22Rv1 (cell line): ENCODE data around the gene LARGE2.

ENCODE experiments used
- H3K27ac ChIP-seq: fragments of 450-650 bp; 2 replicates; pipeline ENCODE4 v1.5.1; 2017
- ZFX ChIP-seq: fragments of 450-650 bp; IDR thresholded peaks from 2 replicates; pipeline ENCODE4 v1.6.1; 2017; ENCODE audit warnings: antibody characterized with exemption, borderline replicate concordance
- TF ChIP-seq, protein P1 (sequence below): fragments of 450-650 bp; IDR thresholded peaks from 2 replicates; pipeline ENCODE4 v1.5.1; 2017; ENCODE audit warnings: mild to moderate bottlenecking

The LARGE2 gene

DNA sequence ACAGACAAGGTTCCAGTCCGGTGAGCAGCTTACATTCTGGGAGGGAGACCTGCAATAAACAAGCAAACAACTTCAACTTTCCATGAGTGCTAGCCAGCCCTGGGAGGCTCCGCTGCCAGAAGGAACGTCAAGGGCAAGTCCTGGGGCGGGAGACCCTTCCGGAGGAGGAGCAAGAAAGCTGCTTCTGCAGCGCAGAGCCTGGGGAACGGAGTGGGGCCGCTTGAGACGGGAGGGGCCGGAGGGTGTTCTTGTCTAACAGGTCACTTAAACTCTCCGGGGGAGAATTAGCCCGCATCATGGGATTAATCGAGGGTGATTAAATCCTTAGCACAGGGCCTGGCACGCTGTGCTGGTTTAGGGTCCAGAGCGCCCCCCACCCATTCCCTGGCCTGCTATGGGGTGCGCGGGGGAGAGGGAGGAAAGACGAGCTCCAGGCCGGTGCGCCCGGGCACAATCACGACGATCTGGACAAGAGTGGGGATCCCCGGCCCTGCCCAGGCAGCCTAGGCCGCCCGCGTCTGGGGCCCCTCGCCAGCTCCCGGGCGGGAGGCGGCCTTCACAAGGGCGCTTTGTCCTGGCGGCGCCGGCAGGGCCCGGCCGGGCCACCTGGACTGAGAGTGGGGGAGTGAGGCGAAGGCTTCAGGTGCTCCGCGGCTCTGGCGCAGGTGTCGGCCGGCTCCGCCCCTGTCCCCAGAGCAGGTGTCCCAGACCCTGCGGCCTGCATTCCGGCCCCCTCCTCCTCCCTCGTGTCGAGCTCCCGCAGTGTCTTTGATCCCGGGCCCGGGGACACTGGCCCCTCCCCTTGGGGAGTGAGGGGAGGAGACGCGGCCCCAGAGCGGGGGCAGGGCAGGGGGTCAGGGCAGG is 663 bp upstream of the LARGE2 start:
- H3K27ac ChIP-seq, result peak overlapping the region; percentile 90
- TF ChIP-seq, protein P1, sequence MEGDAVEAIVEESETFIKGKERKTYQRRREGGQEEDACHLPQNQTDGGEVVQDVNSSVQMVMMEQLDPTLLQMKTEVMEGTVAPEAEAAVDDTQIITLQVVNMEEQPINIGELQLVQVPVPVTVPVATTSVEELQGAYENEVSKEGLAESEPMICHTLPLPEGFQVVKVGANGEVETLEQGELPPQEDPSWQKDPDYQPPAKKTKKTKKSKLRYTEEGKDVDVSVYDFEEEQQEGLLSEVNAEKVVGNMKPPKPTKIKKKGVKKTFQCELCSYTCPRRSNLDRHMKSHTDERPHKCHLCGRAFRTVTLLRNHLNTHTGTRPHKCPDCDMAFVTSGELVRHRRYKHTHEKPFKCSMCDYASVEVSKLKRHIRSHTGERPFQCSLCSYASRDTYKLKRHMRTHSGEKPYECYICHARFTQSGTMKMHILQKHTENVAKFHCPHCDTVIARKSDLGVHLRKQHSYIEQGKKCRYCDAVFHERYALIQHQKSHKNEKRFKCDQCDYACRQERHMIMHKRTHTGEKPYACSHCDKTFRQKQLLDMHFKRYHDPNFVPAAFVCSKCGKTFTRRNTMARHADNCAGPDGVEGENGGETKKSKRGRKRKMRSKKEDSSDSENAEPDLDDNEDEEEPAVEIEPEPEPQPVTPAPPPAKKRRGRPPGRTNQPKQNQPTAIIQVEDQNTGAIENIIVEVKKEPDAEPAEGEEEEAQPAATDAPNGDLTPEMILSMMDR, result no peak
- no peak for TF ChIP-seq ZFX

DNA sequence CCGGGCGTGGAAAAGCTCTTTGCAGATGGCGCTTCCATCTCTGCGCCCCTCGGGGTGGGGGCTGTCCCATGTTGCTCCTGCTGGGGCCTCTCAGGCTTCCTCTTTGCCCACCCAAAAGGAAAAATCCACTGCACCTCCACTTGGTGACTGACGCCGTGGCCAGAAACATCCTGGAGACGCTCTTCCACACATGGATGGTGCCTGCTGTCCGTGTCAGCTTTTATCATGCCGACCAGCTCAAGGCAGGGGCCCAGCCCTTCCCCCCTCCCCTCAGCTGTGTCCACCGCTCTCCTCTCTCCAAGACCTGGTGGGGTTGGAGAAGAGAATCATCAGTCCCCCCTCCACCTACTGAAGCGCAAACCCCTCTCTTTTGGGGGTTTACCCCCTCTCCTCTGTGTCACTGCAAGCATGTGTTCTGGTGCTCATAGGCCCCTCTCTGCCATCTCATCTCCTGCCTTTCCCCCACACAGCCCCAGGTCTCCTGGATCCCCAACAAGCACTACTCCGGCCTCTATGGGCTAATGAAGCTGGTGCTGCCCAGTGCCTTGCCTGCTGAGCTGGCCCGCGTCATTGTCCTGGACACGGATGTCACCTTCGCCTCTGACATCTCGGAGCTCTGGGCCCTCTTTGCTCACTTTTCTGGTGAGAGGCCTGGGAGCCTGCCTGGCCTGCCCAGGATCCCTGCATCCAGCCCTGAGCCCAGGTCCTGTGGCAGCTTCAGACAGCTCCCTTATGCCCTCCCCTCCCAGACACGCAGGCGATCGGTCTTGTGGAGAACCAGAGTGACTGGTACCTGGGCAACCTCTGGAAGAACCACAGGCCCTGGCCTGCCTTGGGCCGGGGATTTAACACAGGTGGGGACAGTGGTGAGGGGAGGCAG is 1.8 kb downstream of the LARGE2 start:
- TF ChIP-seq, protein P1, result no peak
- TF ChIP-seq ZFX, result no peak
- H3K27ac ChIP-seq, result 0 out of 2 replicates have a peak overlapping the region, but pooled peaks have one; percentile 20

DNA sequence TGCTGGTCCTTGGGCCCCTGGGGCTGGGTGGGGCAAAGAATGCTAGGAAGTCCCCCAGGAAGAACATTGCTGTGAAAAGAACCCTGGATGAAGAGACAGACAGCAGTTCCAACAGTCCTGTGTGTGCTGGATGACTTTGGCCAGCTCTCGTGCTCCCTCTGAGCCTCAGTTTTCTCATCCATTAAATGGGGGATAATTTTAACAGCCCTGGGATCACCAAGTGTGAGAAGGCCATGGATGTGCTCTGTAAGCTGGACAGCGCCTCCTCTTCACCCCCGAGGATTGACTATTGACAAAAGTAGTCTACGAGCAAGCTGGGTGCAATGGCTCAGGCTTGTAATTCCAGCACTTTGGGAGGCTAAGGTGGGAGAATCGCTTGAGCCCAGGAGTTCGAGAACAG is 2.5 kb downstream of the LARGE2 start:
- TF ChIP-seq, protein P1, result no peak
- no peak for TF ChIP-seq ZFX
- H3K27ac ChIP-seq, result 0 out of 2 replicates have a peak overlapping the region, but pooled peaks have one; percentile 20

- TF ChIP-seq ZFX, result no peak
- TF ChIP-seq, protein P1, result no peak
- no peak overlapping the region for H3K27ac ChIP-seq
Measured at GRCh38 chr11:45925550-45925949, 3.1 kb downstream of the LARGE2 start.

GRCh38 chr11:45926001-45926401 is 3.5 kb downstream of the LARGE2 start:
- no peak overlapping the region for H3K27ac ChIP-seq
- TF ChIP-seq ZFX, result no peak
- TF ChIP-seq, protein P1, result no peak

GRCh38 chr11:45926536-45927331 is 4.3 kb downstream of the LARGE2 start:
- H3K27ac ChIP-seq, result no peak overlapping the region
- no peak for TF ChIP-seq ZFX
- TF ChIP-seq, protein P1, result no peak
